Measurements from ENCODE around the gene NR1H2.

The NR1H2 gene

GRCh38 chr19:50406156-50406820 is 30.0 kb downstream of the NR1H2 start:
- DNase-seq = no peak

- DNase-seq = no peak
These were observed 30.6 kb downstream of the NR1H2 start for GRCh38 chr19:50406829-50407228.

GRCh38 chr19:50409347-50409746 is 33.1 kb downstream of the NR1H2 start:
- no peak for DNase-seq

- DNase-seq = no peak
These were observed 33.9 kb downstream of the NR1H2 start for GRCh38 chr19:50410109-50410508.

GRCh38 chr19:50412419-50412818 is 36.2 kb downstream of the NR1H2 start:
- no peak for DNase-seq

GRCh38 chr19:50413096-50413495 is 36.8 kb downstream of the NR1H2 start:
- no peak for DNase-seq

- no peak for DNase-seq
These were observed 37.3 kb downstream of the NR1H2 start for GRCh38 chr19:50413531-50413930.

GRCh38 chr19:50414864-50415660 is 38.8 kb downstream of the NR1H2 start:
- DNase-seq = peak; percentile 75

- peak; percentile 90 for DNase-seq
These were observed 39.4 kb downstream of the NR1H2 start for GRCh38 chr19:50415661-50416033.

GRCh38 chr19:50416034-50416977 is 40.0 kb downstream of the NR1H2 start:
- no peak for DNase-seq

- DNase-seq = no peak
These were observed 41.1 kb downstream of the NR1H2 start for GRCh38 chr19:50417111-50418081.

GRCh38 chr19:50418176-50419021 is 42.1 kb downstream of the NR1H2 start, which contains the start of gene SPIB:
TSS of gene SPIB (plus strand) at chr19:50418938. CDS start at chr19:50418963, 25 bp downstream.
- peak; percentile 18 for DNase-seq

GRCh38 chr19:50419022-50419579 is 42.8 kb downstream of the NR1H2 start:
- no peak for DNase-seq

- no peak for DNase-seq
These were observed 43.4 kb downstream of the NR1H2 start for GRCh38 chr19:50419580-50420035.

GRCh38 chr19:50420127-50420526 is 43.9 kb downstream of the NR1H2 start:
- no peak for DNase-seq

- no peak for DNase-seq
These were observed 44.6 kb downstream of the NR1H2 start for GRCh38 chr19:50420808-50421207.

- no peak for DNase-seq
These were observed 46.4 kb downstream of the NR1H2 start for GRCh38 chr19:50422397-50423278.

- no peak for DNase-seq
These were observed 47.2 kb downstream of the NR1H2 start for GRCh38 chr19:50423279-50424113.

GRCh38 chr19:50425581-50425980 is 49.3 kb downstream of the NR1H2 start:
- DNase-seq = no peak
